ENCODE data around the gene NCAPG2.

NCAPG2 gene

GRCh38 chr7:158723266-158723665, 18.7 kb upstream of the NCAPG2 start:
- no peak for DNase-seq (ENCODE audit: extremely low read depth, low read depth)
- TF ChIP-seq, protein P1, sequence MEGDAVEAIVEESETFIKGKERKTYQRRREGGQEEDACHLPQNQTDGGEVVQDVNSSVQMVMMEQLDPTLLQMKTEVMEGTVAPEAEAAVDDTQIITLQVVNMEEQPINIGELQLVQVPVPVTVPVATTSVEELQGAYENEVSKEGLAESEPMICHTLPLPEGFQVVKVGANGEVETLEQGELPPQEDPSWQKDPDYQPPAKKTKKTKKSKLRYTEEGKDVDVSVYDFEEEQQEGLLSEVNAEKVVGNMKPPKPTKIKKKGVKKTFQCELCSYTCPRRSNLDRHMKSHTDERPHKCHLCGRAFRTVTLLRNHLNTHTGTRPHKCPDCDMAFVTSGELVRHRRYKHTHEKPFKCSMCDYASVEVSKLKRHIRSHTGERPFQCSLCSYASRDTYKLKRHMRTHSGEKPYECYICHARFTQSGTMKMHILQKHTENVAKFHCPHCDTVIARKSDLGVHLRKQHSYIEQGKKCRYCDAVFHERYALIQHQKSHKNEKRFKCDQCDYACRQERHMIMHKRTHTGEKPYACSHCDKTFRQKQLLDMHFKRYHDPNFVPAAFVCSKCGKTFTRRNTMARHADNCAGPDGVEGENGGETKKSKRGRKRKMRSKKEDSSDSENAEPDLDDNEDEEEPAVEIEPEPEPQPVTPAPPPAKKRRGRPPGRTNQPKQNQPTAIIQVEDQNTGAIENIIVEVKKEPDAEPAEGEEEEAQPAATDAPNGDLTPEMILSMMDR (IDR thresholded peaks at IDR 0.05; ENCODE audit: low read depth, low read length): no peak

DNA sequence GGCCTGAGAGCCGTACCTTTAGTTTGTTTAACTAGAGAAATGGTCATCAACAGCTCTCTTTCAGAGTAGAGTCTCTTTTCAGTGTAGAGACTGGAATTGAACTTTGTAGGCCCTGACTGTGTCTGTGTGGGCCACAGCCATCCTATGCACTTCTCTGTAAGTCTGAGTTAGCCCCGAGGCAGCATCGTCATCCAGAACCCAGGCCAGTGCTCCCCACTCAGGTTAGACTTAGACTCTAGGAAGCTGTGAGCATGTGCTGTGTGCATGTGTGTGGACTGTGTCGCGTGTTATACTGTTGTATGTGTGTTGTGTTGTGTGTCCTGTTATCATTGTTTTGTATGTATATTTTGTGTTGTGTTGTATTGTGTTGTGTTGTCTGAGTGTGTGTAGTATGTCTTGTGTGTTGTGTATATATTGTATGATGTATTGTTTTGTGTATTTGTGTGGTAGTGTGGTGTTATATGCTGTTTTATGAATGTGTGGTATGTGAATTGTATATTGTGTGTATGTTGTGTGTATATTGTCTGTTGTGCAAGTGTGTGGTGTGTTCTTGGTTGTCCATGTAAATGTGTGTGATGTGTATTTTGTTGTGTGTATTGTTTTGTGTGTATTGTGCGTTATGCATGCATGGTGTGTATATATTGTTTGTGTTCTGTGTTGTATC, 18.1 kb upstream of the NCAPG2 start:
- TF ChIP-seq, protein P1 (IDR thresholded peaks at IDR 0.05; ENCODE audit: low read depth, low read length): no peak
- no peak for DNase-seq (ENCODE audit: extremely low read depth, low read depth)

DNA sequence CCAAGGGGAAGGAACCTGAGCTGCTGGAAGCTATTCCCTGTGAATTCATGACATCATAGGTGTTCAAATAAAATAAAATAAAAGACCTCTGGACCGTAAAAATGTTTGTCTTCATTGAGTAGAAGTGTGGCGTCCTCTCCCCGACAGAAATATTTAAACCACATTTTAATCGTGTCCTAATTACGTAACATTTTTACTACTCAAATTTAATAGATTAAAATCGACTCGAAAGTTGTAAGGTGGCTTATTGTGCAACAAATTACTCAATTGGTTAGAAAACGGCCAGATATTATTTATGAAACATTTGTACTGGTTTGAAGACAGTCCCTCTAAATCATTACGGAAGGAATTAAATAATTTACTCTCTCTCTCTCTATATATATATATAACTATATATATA, 15.5 kb upstream of the NCAPG2 start:
- no peak for DNase-seq (ENCODE audit: extremely low read depth, low read depth)
- TF ChIP-seq, protein P1 (IDR thresholded peaks at IDR 0.05; ENCODE audit: low read depth, low read length): no peak

- TF ChIP-seq, protein P1 (IDR thresholded peaks at IDR 0.05; ENCODE audit: low read depth, low read length): no peak
- DNase-seq (ENCODE audit: extremely low read depth, low read depth): no peak
Observed at GRCh38 chr7:158716802-158717201, 12.2 kb upstream of the NCAPG2 start.

- no peak for DNase-seq (ENCODE audit: extremely low read depth, low read depth)
Observed at GRCh38 chr7:158710651-158711102, 6.1 kb upstream of the NCAPG2 start.

DNA sequence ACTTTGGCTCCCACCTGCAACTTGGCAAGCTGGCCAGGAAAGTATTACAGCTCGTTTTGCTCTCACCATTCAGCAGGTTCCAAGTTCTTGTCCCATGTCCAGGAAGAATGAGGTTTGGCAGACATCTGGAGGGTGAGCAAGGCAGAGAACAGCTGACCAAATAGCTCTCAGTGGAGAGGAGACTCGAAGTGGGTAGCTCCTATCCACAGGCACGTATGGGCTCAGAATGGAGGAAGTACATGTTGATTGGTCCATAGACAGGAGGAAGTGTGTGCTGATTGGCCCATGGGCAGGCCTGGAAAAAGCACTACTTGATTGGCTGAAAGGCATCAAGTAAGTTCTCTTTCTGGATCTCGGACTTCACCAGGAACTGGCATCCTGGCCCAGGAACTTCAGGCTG, 3.0 kb upstream of the NCAPG2 start:
- DNase-seq (ENCODE audit: extremely low read depth, low read depth): no peak
- TF ChIP-seq, protein P1 (IDR thresholded peaks at IDR 0.05; ENCODE audit: low read depth, low read length): no peak

More at GRCh38 chr7:158710651-158711102, 6.1 kb upstream of the NCAPG2 start:
- TF ChIP-seq, protein P1 (IDR thresholded peaks at IDR 0.05; ENCODE audit: low read depth, low read length): no peak

DNA sequence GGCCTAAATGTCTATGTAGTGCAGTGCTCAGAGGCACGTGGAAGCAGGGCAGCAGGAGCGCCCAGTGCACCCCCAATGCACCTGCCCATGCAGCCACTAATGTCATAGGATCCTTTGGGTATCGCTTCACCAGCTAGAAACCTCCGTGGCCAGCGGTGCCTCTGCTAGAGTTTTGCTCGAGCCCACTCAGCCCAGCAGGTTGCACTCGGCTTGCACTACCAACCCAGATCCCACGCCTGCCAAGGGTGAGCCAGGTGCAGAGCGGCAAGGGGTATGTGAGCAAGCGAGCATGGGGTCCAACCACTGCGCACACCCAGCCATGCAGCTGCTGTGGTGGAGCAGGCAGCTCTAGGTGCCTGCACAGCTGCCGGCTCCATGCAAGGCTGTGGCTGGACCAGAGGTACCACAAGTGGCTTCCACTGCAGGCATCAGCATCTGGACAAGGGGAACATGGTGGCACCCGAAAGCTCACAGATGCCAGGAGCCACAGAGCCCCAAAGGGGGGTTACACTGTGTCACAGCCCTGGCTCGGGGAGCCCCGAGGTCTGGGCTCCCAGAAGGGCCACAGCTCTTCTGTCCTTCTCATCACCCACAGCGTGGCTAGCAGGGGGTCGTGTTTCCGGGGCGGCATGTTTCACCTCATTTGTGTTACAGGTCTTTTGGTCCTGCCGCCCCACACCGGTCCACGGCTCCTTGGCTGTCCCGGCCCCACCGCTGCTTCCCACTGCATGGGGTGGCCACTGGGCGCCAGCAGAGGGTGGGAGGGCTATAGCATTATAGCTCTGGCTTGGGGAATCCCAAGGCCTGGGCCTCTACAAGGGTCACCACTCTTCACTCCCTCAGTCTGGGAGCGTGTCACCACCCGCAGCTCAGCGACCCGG, 2.3 kb upstream of the NCAPG2 start:
- no peak for DNase-seq (ENCODE audit: extremely low read depth, low read depth)
- TF ChIP-seq, protein P1 (IDR thresholded peaks at IDR 0.05; ENCODE audit: low read depth, low read length): no peak
